Liver (tissue), 9 donors: Measurements from ENCODE around the gene CUL5. TPM values are rescaled to one million over a fixed set of nuclear protein-coding genes. Genes with fewer than 3 reads are reported as not detected.
A peak's percentile ranks its signal among the peaks of the same experiment; 100 is the strongest.

ENCODE experiments used
- DNase-seq: peaks from one replicate; pipeline ENCODE4 v3.0.0-alpha.2; 2017; ENCODE audit warnings: low spot score
- H3K27ac ChIP-seq, 2 donors: one replicate each; pipeline ENCODE4 v1.7.0; 2013; ENCODE audit warnings: inconsistent platforms in 2 of 2, low read length in 2 of 2, control low read depth in 1 of 2, low read depth in 1 of 2, mild to moderate bottlenecking in 1 of 2
- H3K27me3 ChIP-seq, 4 donors: one replicate each; pipeline versions ENCODE4 v1.6.1 to v1.7.0; 2013; ENCODE audit warnings: low read length in 3 of 4, inconsistent platforms in 1 of 4, mild to moderate bottlenecking in 1 of 4, moderate library complexity in 1 of 4; ENCODE audit not compliant: control insufficient read depth in 4 of 4, insufficient read depth in 4 of 4
- H3K36me3 ChIP-seq, 4 donors: one replicate each; pipeline versions ENCODE4 v1.6.1 to v1.7.0; 2013; ENCODE audit warnings: low read length in 3 of 4, mild to moderate bottlenecking in 3 of 4, low read depth in 1 of 4, moderate library complexity in 1 of 4; ENCODE audit not compliant: control insufficient read depth in 4 of 4, insufficient read depth in 3 of 4
- H3K4me1 ChIP-seq, 4 donors: one replicate each; pipeline versions ENCODE4 v1.6.1 to v1.7.0; 2013; ENCODE audit warnings: low read length in 3 of 4, mild to moderate bottlenecking in 3 of 4, moderate library complexity in 1 of 4; ENCODE audit not compliant: control insufficient read depth in 4 of 4, insufficient read depth in 4 of 4
- H3K4me3 ChIP-seq, 3 donors: one replicate each; pipeline versions ENCODE4 v1.6.1 to v1.7.0; 2013; ENCODE audit warnings: low read length in 3 of 3, control low read depth in 1 of 3, low read depth in 1 of 3, mild to moderate bottlenecking in 1 of 3
- H3K9ac ChIP-seq, 2 donors: one replicate each; pipeline ENCODE4 v1.7.0; 2013; ENCODE audit warnings: low read length in 2 of 2, mild to moderate bottlenecking in 2 of 2, moderate library complexity in 2 of 2, control low read depth in 1 of 2, low read depth in 1 of 2
- H3K9me3 ChIP-seq, 4 donors: one replicate each; pipeline versions ENCODE4 v1.6.1 to v1.7.0; 2013; ENCODE audit warnings: low read length in 3 of 4; ENCODE audit not compliant: control insufficient read depth in 4 of 4
- ATF3 ChIP-seq: IDR thresholded peaks from 2 replicates; pipeline ENCODE4 v1.6.1; 2016; ENCODE audit warnings: antibody characterized with exemption
- CTCF ChIP-seq: fragments of 150-350 bp; IDR thresholded peaks from 2 replicates; pipeline ENCODE4 v1.5.1; 2017; ENCODE audit warnings: improper control_type of control experiment, low read depth, low read length; ENCODE audit not compliant: missing input control
- EGR1 ChIP-seq, 2 donors: IDR thresholded peaks; 2 replicates each; pipeline ENCODE4 v1.6.1; 2016 to 2018; ENCODE audit warnings: antibody characterized with exemption in 2 of 2, low read depth in 2 of 2
- FOXA1 ChIP-seq: IDR thresholded peaks from 2 replicates; pipeline ENCODE4 v1.6.1; 2016; ENCODE audit warnings: antibody characterized with exemption
- FOXA2 ChIP-seq: IDR thresholded peaks from 2 replicates; pipeline ENCODE4 v1.6.1; 2016; ENCODE audit warnings: antibody characterized with exemption
- GABPA ChIP-seq, 2 donors: IDR thresholded peaks in 1 of 2; conservative IDR thresholded peaks in 1 of 2; 2 replicates each; pipeline ENCODE4 v1.6.1; 2016; ENCODE audit warnings: antibody characterized with exemption in 2 of 2, mild to moderate bottlenecking in 1 of 2, moderate library complexity in 1 of 2
- HNF4A ChIP-seq, 2 donors: conservative IDR thresholded peaks; 2 replicates each; pipeline ENCODE4 v1.6.1; 2016; ENCODE audit warnings: antibody characterized with exemption in 2 of 2, mild to moderate bottlenecking in 2 of 2
- HNF4G ChIP-seq: IDR thresholded peaks from 2 replicates; pipeline ENCODE4 v1.6.1; 2016; ENCODE audit warnings: antibody characterized with exemption
- JUND ChIP-seq, 2 donors: IDR thresholded peaks; 2 replicates each; pipeline ENCODE4 v1.6.1; 2016; ENCODE audit warnings: antibody characterized with exemption in 2 of 2
- MAX ChIP-seq: IDR thresholded peaks from 2 replicates; pipeline ENCODE4 v1.6.1; 2016; ENCODE audit warnings: antibody characterized with exemption
- NR2F2 ChIP-seq: IDR thresholded peaks from 2 replicates; pipeline ENCODE4 v1.6.1; 2016; ENCODE audit warnings: antibody characterized with exemption
- RAD21 ChIP-seq, 2 donors: IDR thresholded peaks; 2 replicates each; pipeline ENCODE4 v1.6.1; 2016; ENCODE audit warnings: antibody characterized with exemption in 2 of 2, mild to moderate bottlenecking in 2 of 2
- REST ChIP-seq: IDR thresholded peaks from 2 replicates; pipeline ENCODE4 v1.6.1; 2016; ENCODE audit warnings: antibody characterized with exemption, mild to moderate bottlenecking
- RXRA ChIP-seq, 2 donors: IDR thresholded peaks; 2 replicates each; pipeline ENCODE4 v1.6.1; 2017 to 2018; ENCODE audit warnings: antibody characterized with exemption in 2 of 2, mild to moderate bottlenecking in 1 of 2
- SP1 ChIP-seq: IDR thresholded peaks from 2 replicates; pipeline ENCODE4 v1.6.1; 2018; ENCODE audit warnings: antibody characterized with exemption, mild to moderate bottlenecking
- TAF1 ChIP-seq: conservative IDR thresholded peaks from 2 replicates; pipeline ENCODE4 v1.6.1; 2016; ENCODE audit warnings: antibody characterized with exemption, mild to moderate bottlenecking
- YY1 ChIP-seq: IDR thresholded peaks from 2 replicates; pipeline ENCODE4 v1.6.1; 2016; ENCODE audit warnings: antibody characterized with exemption, mild to moderate bottlenecking
- ZBTB33 ChIP-seq: IDR thresholded peaks from 2 replicates; pipeline ENCODE4 v1.6.1; 2016; ENCODE audit warnings: antibody characterized with exemption
- WGBS: extraction: QIAGEN DNeasy Blood & Tissue Kit; methylation state at CpG from one replicate; pipeline ENCODE4 v1.1.7; 2013; 5-methylcytosine and 5-hydroxymethylcytosine counted together
- polyA plus RNA-seq, 2 donors: library from polyadenylated mRNA; stranded (reverse) in 1 of 2; unstranded in 1 of 2; fragments of 200-250 nt in 1 of 2; fragments of >200 nt in 1 of 2; fragmentation: Nextera tagmentation in 1 of 2; extraction: Ambion mirVana in 1 of 2; gene quantifications; one replicate each; pipeline versions ENCODE4 v1.2.1 to v1.2.3, GENCODE V29; 2013 to 2015
- total RNA-seq, 2 donors: library from RNA; depleted of rRNA; stranded (reverse); fragments of >200 nt; gene quantifications; one replicate each; pipeline ENCODE4 v1.2.3, GENCODE V29; 2014
- donor health status: healthy.
- donor health status: healthy.
- donor health status: healthy.
- donor health status: healthy.
- donor health status: healthy.

The CUL5 gene
- total and polyA plus RNA-seq, 4 donors: 5.6 to 21.1 (median 12.9) TPM

- Histone ChIP-seq H3K27ac (no peak overlapping the region), H3K4me3 (no peak overlapping the region), H3K27me3 (no peaks in the 10 kb centered on the region), H3K9me3 (no peaks in the 10 kb centered on the region), H3K9ac (no peak overlapping the region), H3K4me1 (peaks cover 0 to 4% (median 0%) of the 10 kb centered on the region in 4 donors), H3K36me3 (peaks cover 16 to 59% (median 42%) of the 10 kb centered on the region in 4 donors)
- DNase-seq: no peak
- WGBS: 69% methylated on average over 2 of the region's 2 CpGs
- TF ChIP-seq TAF1 (no peak), GABPA (IDR thresholded peaks at IDR 0.05 in 1 of 2, conservative IDR thresholded peaks at IDR 0.05 in 1 of 2) (no peak), CTCF (peak; percentile 14), RAD21 (IDR thresholded peaks at IDR 0.05) (peak; percentile 22 to 51)
Observed at GRCh38 chr11:108135845-108136544, 127.3 kb downstream of the CUL5 start.

- peaks cover 18 to 66% (median 45%) of the 10 kb centered on the region in 4 donors for H3K36me3 ChIP-seq
- WGBS: 98% methylated on average over 1 of the region's 1 CpG
Observed at GRCh38 chr11:108137212-108137611, 128.5 kb downstream of the CUL5 start.

More at GRCh38 chr11:108137212-108137611, 128.5 kb downstream of the CUL5 start:
- Histone ChIP-seq H3K9ac (no peak overlapping the region), H3K27me3 (no peaks in the 10 kb centered on the region), H3K27ac (no peak overlapping the region), H3K4me1 (peaks cover 0 to 2% (median 0%) of the 10 kb centered on the region in 4 donors), H3K9me3 (no peaks in the 10 kb centered on the region), H3K4me3 (no peak overlapping the region)
- DNase-seq: no peak
- TF ChIP-seq NR2F2 (no peak), SP1 (no peak), CTCF (no peak), JUND (IDR thresholded peaks at IDR 0.05) (no peak), FOXA1 (no peak), GABPA (IDR thresholded peaks at IDR 0.05 in 1 of 2, conservative IDR thresholded peaks at IDR 0.05 in 1 of 2) (no peak), TAF1 (no peak), RAD21 (IDR thresholded peaks at IDR 0.05) (no peak), HNF4G (no peak), RXRA (IDR thresholded peaks at IDR 0.05) (no peak), ATF3 (no peak), FOXA2 (no peak), YY1 (no peak), ZBTB33 (no peak), MAX (no peak), HNF4A (conservative IDR thresholded peaks at IDR 0.05) (no peak), EGR1 (IDR thresholded peaks at IDR 0.05; ENCODE audit: low read depth in 2 of 2) (no peak), REST (no peak)
